Brain pericyte (primary cell): ENCODE data around the gene ZMYM2.

Source experiments
- DNase-seq: peaks from one replicate; pipeline ENCODE4 v3.0.0-alpha.2; 2012; ENCODE audit warnings: low read depth, low spot score

ZMYM2 gene

GRCh38 chr13:20102525-20103180 lies 144.1 kb downstream of the ZMYM2 start:
- DNase-seq = no peak

DNA sequence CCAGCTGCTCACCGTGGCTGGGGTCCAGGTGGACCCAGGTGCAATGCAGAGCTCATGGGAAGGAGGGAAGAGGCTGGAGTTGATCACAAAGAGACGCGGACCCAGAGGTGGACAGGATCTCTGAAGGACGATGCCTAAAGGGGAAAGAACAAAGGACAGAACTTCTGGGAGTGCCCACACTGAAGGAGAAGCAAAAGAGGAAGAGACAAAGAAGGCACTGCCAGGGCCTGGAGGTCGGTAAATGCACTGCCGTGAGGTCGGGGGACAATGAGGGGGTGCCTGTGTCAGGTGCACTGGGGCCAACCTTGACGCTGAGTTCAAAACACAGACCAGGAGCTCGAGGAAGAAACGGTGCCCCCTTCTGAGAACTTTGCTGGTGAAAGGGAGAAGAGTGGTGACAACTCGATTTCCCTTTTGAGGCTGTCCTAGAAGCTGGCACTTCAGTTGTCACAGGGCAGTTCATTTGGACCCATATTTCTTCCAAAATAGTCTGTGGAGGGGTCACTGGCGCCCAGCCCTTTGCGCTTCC lies 146.7 kb downstream of the ZMYM2 start:
- DNase-seq = no peak

GRCh38 chr13:20106742-20107141 lies 148.2 kb downstream of the ZMYM2 start:
- DNase-seq = no peak

- no peak for DNase-seq
Observed at GRCh38 chr13:20109037-20109436, 150.5 kb downstream of the ZMYM2 start.

DNA sequence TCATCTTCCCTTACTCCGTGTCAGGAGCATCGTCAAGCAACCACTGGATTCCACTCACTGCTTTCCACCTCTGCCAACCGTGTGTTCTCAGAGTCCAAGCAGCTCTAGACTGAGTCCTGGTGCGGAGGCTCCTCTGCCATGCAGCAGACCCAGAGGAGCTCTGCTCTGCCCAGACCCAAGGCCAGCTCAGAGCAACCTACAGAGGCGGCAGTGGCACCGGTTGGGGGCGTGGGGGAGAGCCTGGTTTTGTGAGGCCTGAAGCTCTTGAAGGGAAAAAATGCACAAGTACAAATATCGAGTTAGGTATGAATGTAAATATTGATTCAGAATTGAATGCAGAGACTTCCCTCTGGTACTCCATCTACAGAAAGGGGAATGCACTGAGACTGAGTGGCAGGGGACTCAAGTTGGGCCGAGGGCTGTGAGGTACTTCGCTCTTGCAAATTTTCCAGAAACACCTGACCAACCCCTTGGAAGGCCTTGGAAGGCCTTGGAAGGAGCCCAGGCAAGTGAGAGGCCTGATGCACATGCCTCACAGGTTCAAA lies 155.6 kb downstream of the ZMYM2 start:
- DNase-seq = no peak

DNA sequence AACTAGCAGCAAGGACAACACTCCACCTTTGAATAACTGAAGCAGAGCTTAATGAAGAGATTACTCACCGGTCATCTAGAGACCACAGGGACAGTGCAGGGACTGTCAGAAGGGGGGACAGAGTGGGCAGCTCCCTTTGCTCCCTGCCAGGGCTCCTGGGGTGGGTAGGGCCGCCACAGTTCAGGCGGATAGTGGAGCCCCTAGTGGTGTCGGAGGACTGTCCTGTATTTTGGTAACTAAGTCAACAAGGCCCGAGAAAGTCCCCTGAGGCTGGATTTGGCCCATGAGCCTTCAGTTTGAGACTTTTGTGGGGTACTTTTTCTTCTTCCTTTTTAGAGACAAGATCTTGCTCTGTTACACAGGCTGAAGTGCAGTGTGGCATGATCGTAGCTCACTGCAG lies 157.7 kb downstream of the ZMYM2 start:
- DNase-seq = no peak

DNA sequence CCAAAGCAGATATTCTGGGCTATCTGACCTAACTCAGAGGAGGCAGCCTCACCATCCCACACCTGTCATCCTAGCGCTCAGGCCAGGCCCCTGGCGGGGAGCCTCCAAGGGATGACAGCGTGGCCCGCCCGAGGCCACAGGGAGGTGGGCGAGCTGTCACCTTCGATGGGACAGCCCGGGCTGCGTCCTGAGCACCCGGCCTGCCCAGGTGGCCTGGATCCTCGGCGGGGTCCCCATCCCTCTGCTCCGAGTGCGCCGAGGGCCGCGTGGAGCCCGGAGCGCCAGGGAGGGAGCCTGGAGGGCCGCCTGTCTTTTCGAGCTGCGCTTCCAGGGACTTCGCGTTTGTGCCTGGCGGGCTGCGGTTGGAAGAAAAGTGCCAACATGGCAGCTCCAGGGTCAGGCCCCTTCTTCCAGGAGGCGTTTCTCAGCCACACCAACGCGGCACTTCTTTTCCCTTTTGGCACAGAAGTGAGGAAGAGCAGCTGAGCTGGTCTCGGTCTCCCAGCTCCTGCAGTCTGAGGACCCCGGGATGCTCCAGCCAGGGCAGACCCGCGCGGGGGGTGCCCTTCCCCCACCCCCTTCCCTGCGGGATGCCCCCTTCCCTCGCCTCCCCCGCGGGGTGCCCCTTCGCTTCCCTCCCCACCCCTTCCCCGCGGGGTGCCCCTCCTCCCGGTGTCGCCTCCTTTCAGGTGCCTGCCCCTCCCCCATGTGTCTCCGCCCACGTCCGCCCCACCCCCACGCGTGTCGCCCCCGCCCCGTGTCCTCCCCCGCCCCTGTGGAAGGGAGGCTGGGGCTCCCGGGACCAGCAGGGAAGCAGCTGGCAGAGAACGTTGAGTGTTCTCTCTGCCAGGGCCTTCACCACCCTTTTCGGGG lies 160.0 kb downstream of the ZMYM2 start:
- no peak for DNase-seq

GRCh38 chr13:20119960-20120359 lies 161.4 kb downstream of the ZMYM2 start:
- no peak for DNase-seq

DNA sequence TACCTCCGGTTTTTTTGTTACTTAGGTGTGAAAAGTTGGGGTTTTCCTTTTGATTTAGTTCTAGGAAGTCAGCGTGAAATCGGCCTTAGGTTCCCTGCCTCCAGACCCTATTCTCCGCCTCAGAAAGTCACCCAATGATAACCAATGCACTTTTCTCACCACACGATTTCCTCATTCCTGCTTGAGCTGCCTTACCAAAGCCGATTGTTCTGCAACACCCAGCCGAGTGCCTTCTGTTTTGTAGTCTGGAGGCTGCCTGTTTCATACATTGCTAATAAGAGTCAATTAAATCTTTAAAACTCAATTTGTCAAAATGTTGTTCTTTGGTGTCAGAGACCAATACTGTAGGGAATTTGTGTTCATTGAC lies 162.6 kb downstream of the ZMYM2 start:
- DNase-seq = no peak

DNA sequence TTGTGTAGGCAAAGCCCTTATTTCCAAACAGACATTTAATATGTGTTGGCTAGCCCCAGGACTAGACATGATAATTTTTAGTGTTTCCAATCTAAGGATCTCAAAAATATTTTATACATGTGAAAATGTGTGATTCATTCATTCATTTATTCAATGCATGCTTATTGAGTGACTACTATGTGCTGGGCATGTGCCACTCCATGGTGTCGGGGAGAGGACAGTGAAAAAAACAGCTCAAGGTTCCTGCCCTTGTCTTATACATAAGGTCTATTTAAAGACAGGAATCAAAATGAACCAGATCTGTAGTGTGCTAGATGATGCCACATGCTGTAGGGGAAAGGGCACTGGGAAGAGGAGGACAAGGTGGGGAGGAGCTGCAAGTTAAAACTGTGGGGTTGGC lies 165.8 kb downstream of the ZMYM2 start:
- no peak for DNase-seq

GRCh38 chr13:20125129-20125782 lies 166.7 kb downstream of the ZMYM2 start:
- no peak for DNase-seq

DNA sequence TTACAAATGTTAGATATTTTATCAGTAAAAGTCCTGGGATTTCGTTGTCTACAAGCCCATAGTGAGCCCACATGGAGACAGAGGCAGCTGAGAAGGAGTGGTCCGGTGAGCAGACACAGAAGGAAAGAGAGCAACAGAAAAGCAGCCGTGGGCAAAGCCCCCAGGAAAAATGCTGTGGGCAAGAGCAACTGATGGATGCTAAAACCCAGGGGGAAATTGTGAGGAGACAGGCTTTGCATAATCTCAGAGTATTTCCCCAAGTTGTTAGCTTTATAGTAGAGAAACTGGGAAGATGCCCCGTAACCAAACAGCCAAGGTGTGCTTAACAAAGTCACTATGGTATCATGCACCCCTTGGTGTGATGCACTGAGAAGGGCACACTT lies 167.2 kb downstream of the ZMYM2 start:
- no peak for DNase-seq

DNA sequence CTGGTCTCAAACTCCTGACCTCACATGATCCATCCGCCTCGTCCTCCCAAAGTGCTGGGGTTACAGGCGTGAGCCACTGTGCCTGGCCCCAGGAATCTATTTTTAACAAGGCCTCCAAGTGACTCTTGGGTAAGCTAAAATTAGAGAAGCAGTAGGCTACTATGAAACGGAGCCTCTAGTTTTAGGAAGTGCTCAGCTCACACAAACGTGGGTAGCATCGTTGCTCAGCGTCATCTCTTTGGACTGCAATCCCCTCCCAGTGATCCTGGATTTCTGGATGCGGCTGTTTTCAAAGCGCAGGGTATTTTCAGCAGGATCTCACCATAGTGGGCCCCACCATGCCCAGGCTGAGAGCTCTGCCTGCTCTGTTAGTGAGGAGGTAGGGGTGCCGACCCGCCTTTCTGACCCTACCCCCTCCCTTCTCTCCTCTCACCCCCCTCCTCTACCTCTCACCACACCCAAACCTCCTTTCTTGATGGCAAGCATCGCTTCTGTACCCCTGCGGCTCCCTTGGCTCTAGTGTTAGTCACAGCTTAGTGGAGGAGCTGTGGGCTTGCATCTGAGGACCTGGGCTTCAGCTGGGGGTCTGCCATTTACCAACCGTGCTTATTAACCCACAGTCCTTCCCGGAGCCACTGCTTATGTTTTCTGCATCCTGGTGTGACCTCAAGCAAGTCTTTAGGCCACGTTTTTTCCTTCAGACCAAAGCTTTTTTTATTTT lies 168.2 kb downstream of the ZMYM2 start:
- no peak for DNase-seq

GRCh38 chr13:20127262-20127561 lies 168.7 kb downstream of the ZMYM2 start:
- DNase-seq = no peak

DNA sequence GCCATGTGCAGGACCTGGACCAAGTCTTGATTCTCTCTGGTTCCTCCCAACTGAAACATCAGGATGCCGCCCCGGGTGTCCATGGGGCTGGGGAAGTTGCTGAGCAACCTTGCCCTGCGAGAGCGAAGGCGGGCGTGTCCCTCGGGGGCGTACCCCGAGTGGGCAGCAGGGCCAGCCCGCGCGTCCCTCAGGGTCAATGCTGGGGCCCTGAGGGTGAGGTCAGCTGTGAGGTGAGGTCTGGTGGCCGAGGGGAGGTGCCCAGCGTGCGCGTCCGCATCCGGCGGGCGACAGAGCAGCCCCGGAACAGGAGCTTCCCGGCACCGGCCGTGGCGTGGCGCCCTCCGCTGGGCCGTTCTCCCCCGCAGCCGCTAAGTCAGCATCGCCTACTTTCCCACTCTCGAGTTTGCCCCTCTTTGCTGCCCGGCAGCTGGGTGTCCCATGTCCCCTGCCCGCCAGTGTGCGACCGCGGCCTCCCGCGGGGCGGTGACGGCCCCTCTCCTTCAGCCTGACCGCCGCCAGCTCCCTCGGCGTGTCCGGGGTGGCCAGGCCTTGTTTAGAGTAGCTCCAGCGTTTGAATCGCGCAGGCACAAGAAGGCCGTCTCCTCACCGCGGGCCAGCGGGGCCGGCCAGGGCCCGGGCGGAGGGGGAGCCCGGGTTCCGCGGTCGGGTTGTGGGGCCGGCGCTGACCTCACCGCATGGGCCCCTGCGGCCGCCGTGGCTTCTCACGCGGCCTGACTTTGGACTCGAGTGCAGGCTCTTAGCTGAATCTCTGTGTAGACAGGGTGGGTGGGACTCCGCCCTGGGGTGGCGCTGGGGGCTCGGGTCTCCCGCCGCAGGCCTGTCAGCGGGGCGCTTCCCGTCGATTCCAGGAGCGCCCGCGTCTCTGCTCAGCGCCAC lies 169.3 kb downstream of the ZMYM2 start:
- no peak for DNase-seq

DNA sequence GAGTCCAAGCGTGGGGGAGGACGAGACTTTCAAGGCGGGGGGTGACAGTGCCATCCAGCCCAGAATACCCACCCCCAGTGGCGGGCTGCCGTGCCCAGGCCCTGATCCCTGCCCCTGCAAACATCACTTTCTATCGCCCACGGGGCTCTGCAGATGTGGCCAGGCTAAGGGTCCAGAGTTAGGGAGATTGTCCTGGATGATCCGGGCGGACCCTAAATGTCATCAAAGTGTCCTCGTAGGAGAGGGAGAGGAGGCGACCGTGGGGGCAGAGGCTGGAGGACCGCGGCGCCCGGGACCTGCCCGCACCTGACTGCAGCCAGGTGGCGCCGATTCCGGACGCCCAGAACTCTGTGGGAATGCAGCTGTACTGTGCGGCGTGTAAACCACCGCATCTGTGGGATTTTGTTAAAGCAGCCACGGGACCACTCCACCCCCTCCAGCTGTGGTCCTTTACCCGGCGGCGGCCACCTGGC lies 170.0 kb downstream of the ZMYM2 start:
- DNase-seq = no peak

DNA sequence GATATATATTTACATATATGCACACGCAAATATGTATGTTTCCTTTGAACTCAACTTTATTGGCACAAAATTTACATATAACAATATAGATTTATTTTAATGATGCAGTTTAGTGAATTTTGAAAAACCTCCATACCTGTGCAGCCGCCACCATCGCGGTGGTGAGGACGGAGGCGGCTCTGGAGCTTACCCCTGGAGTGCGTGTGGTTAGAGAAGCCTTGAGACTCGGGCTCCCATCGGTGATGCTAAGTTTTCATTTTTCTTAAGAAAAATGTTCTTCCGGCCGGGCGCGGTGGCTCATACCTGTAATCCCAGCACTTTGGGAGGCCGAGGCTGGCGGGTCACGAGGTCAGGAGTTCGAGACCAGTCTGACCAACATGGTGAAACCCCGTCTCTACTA lies 170.5 kb downstream of the ZMYM2 start:
- DNase-seq = no peak

- DNase-seq = no peak
Observed at GRCh38 chr13:20130012-20130411, 171.5 kb downstream of the ZMYM2 start.

- no peak for DNase-seq
Observed at GRCh38 chr13:20130652-20131051, 172.1 kb downstream of the ZMYM2 start.

- no peak for DNase-seq
Observed at GRCh38 chr13:20131057-20131832, 172.7 kb downstream of the ZMYM2 start.
